Brain microvascular endothelial cell (primary cell): ENCODE results near the gene GRAP2.

Experiments used
- DNase-seq: peaks from one replicate; pipeline ENCODE4 v3.0.0-alpha.2; 2020
- H3K27ac ChIP-seq: fragments of 250-450 bp; sonication (Bioruptor Pico); 2 replicates; pipeline ENCODE4 v1.5.1; 2020; ENCODE audit warnings: mild to moderate bottlenecking, moderate library complexity
- H3K27me3 ChIP-seq: fragments of 250-450 bp; sonication (Bioruptor Pico); replicated peaks from 2 replicates; pipeline ENCODE4 v1.5.1; 2020; ENCODE audit warnings: mild to moderate bottlenecking
- H3K36me3 ChIP-seq: fragments of 250-450 bp; sonication (Bioruptor Pico); replicated peaks from 2 replicates; pipeline ENCODE4 v1.5.1; 2020; ENCODE audit warnings: mild to moderate bottlenecking
- H3K4me3 ChIP-seq: 2 replicates; pipeline ENCODE4 v1.5.1; 2011; ENCODE audit warnings: low read depth, mild to moderate bottlenecking, control low read depth, low read length, moderate library complexity
- in situ Hi-C: cut with HindIII; loops from 2 replicates; pipeline ENCODE4 v1.10.0; 2017; ENCODE audit warnings: low sequenced_read_pairs, low pct_ligation_motif_present
- TF ChIP-seq, protein P1 (sequence below): IDR thresholded peaks from 2 replicates; pipeline ENCODE4 v1.5.1; 2011; ENCODE audit warnings: low read depth, mild to moderate bottlenecking, moderate library complexity, low read length, control low read depth, inconsistent platforms; ENCODE audit errors: missing control alignments

The GRAP2 gene

DNA sequence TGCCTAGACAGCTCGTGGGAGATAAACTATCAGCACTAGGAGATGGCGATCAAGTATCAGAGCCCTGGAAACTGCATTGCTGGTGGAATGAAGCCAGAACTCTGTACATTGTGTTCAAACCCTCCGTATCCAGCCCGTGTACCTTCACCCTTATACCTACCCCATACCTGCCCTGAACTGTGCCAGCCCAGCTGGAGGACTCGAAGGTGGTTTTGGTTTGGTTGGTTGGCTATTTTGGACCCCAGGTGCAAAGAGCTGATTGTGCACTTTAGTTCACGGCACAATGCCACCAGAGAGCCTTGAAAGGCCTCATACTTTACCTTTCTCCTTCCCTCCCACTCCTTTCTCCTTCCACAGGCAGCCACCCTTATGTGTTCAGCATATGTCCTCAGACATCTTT lies 109.9 kb downstream of the GRAP2 start:
- TF ChIP-seq, protein P1, sequence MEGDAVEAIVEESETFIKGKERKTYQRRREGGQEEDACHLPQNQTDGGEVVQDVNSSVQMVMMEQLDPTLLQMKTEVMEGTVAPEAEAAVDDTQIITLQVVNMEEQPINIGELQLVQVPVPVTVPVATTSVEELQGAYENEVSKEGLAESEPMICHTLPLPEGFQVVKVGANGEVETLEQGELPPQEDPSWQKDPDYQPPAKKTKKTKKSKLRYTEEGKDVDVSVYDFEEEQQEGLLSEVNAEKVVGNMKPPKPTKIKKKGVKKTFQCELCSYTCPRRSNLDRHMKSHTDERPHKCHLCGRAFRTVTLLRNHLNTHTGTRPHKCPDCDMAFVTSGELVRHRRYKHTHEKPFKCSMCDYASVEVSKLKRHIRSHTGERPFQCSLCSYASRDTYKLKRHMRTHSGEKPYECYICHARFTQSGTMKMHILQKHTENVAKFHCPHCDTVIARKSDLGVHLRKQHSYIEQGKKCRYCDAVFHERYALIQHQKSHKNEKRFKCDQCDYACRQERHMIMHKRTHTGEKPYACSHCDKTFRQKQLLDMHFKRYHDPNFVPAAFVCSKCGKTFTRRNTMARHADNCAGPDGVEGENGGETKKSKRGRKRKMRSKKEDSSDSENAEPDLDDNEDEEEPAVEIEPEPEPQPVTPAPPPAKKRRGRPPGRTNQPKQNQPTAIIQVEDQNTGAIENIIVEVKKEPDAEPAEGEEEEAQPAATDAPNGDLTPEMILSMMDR = no peak
- in situ Hi-C loops = loop anchor here (25.0 kb wide), 1 partner anchor 448 kb away; the partner anchor contains the start of gene CACNA1I
- no peak overlapping the region for H3K27ac ChIP-seq
- no peak for DNase-seq
- H3K4me3 ChIP-seq = no peak overlapping the region
- no peaks in the 10 kb centered on the region for H3K36me3 ChIP-seq
- H3K27me3 ChIP-seq = peaks cover 3% of the 10 kb centered on the region

DNA sequence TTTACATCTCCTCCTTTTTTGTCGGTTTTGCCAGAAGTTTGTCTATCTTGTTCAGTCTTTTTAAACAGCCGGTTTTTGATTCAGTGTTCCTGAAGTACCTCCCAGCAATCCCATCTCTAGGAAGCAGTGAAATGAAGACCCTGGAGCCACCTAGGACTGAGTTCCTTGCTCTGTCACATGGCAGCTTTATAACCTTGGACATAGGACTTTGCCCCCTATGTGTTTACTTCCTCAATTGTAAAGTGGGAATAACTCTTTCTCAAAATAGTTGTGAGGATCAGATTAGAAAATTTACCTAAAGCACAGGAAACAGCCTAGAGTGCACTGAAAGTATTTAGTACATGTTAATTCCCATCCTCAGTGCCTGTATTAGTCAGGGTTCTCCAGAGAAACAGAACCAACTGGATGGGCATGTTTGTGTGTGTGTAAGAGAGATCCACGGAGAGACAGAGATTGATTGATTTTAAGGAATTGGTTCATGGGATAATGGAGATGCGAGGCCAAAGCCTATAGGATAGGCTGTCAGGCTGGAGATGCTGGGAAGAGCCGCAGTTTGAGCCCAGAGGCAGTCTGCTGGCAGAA lies 113.9 kb downstream of the GRAP2 start:
- Histone ChIP-seq H3K27me3 (no peaks in the 10 kb centered on the region), H3K4me3 (no peak overlapping the region), H3K36me3 (no peaks in the 10 kb centered on the region), H3K27ac (no peak overlapping the region)
- in situ Hi-C loops = loop anchor here (25.0 kb wide), 1 partner anchor 452 kb away; the partner anchor contains the start of gene CACNA1I
- no peak for DNase-seq
- TF ChIP-seq, protein P1 = no peak

DNA sequence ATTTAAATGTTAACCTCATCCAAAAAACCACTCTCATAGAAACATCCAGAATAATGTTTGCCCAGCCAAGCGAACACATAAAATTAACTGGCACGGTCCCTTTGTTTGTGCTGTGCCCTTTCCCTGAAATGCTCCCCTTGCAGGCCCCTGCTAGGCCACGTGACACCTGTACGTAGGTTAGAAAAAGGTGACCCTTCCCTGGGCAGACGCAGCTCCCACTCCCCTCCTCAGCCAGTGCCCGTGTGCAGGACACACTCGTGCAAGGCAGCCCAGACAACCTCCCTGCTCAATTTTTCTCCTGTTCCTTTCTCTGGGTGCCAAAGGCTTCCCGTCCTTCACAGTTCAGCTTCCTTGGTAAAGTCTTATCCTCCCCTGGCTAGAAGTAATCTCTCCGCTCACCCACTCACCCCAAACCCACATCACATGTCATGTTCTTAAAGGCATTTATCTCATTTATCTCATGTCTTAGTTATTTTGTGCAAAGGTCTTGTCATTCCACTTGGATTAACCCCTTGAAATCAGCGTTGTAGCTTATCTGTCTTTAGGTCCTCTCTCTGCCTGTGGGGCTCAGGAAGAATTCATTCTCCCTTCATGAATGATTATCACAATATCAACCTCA lies 114.6 kb downstream of the GRAP2 start:
- Histone ChIP-seq H3K4me3 (no peak overlapping the region), H3K36me3 (no peaks in the 10 kb centered on the region), H3K27ac (no peak overlapping the region), H3K27me3 (no peaks in the 10 kb centered on the region)
- in situ Hi-C loops = loop anchor here (25.0 kb wide), 1 partner anchor 453 kb away; the partner anchor contains the start of gene CACNA1I
- TF ChIP-seq, protein P1 = no peak
- DNase-seq = peak; percentile 12

DNA sequence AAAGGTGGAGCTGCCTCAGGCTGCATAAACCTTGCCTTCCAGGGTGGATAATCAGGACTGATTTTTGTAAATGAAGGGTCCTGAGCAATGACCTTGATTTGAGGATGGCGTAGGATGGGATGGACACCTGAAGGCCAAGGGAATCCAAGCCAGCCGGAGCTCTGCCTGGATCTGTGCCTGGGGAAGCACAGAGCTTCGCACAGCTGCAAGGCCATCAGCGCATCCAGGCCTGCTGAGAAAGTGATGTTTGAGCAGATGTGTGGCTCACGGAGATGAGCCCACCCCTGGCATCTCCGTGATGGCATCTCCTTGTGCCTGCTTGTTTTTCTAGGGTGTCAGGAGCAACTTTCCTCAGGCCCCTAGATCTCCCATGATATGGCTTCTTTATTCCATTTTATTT lies 117.2 kb downstream of the GRAP2 start:
- in situ Hi-C loops = loop anchor here (25.0 kb wide), 1 partner anchor 456 kb away; the partner anchor contains the start of gene CACNA1I
- Histone ChIP-seq H3K4me3 (no peak overlapping the region), H3K27me3 (no peaks in the 10 kb centered on the region), H3K27ac (no peak overlapping the region), H3K36me3 (no peaks in the 10 kb centered on the region)
- TF ChIP-seq, protein P1 = no peak
- no peak for DNase-seq

DNA sequence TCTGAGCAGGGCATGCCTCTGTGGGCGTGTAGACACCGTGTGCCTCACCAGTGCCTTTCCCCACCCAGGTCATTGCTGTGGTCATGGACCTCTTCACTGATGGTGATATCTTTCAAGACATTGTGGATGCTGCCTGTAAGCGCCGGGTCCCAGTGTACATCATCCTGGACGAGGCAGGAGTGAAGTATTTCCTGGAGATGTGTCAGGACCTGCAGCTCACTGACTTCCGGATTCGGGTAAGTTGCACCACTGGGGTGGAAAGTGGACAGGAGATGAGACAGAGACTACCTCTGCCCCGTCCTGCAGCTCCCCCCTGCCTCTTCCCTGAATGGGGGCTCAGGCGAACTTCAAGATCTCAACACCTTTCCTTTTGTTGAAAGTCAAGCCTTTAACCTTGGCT lies 118.2 kb downstream of the GRAP2 start:
- TF ChIP-seq, protein P1 = no peak
- in situ Hi-C loops = loop anchor here (25.0 kb wide), 1 partner anchor 457 kb away; the partner anchor contains the start of gene CACNA1I
- no peaks in the 10 kb centered on the region for H3K36me3 ChIP-seq
- H3K4me3 ChIP-seq = no peak overlapping the region
- DNase-seq = no peak
- no peak overlapping the region for H3K27ac ChIP-seq
- no peaks in the 10 kb centered on the region for H3K27me3 ChIP-seq

DNA sequence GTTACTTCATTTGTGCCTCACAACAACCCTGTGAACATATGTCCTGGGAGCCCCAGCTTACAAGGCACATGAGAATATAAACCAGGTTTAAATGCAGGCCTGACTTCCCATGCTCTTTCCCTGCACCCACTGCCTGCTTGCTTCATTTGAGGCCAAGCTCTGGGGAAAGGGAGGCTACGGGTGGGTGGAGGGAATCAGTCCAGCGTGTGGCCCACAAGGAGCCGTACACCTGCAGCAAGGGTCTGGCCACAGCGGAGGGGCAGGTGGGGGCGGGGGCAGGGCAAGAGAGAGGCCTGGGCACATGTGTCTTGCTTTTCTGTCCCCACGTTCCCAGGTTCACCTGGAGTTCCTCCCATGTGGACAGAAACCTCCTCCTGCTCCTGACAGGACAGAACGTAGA lies 120.1 kb downstream of the GRAP2 start:
- Histone ChIP-seq H3K36me3 (no peaks in the 10 kb centered on the region), H3K4me3 (no peak overlapping the region), H3K27ac (no peak overlapping the region), H3K27me3 (no peaks in the 10 kb centered on the region)
- TF ChIP-seq, protein P1 = no peak
- DNase-seq = no peak
- in situ Hi-C loops = loop anchor here (25.0 kb wide), 1 partner anchor 459 kb away; the partner anchor contains the start of gene CACNA1I
